Stimulated activated CD4-positive, alpha-beta T cell treated with anti-CD3 and anti-CD28 coated beads, Interleukin-15, amount 100 ng/mL, for 24 hours (primary cell): Measurements from ENCODE around the gene FAM136A.
A peak's percentile ranks its signal among the peaks of the same experiment; 100 is the strongest.
"Not testable (repeated sequence)": the region's sequence is repeated elsewhere in the genome, so short reads cannot be mapped to it uniquely, and the experiment has no call there.

ENCODE experiments used
- DNase-seq: peaks from one replicate; pipeline ENCODE4 v3.0.0-alpha.2; 2020

Gene FAM136A

GRCh38 chr2:70301344-70302194 lies at the start of gene FAM136A:
Gene FAM136A, minus strand, starts transcription at chr2:70302067. Its CDS starts 56 bp downstream, at chr2:70302011.
- peak; percentile 93 for DNase-seq

- no peak for DNase-seq
These were observed 48.2 kb upstream of the FAM136A start for GRCh38 chr2:70349921-70350685.

GRCh38 chr2:70347831-70348230 lies 46.0 kb upstream of the FAM136A start:
- no peak for DNase-seq

GRCh38 chr2:70344195-70344594 lies 42.3 kb upstream of the FAM136A start:
- no peak for DNase-seq

- DNase-seq: no peak
These were observed 39.6 kb upstream of the FAM136A start for GRCh38 chr2:70341477-70341765.

- DNase-seq: peak; percentile 37
These were observed 39.1 kb upstream of the FAM136A start for GRCh38 chr2:70340761-70341476.

- no peak for DNase-seq
These were observed 38.2 kb upstream of the FAM136A start for GRCh38 chr2:70340075-70340474.

GRCh38 chr2:70336552-70336951 lies 34.7 kb upstream of the FAM136A start:
- no peak for DNase-seq

- no peak for DNase-seq
These were observed 29.1 kb upstream of the FAM136A start for GRCh38 chr2:70331012-70331411.

- DNase-seq: no peak
These were observed 28.6 kb upstream of the FAM136A start for GRCh38 chr2:70330476-70330875.

GRCh38 chr2:70328921-70329561 lies 27.2 kb upstream of the FAM136A start:
- DNase-seq: no peak

- no peak for DNase-seq
These were observed 24.0 kb upstream of the FAM136A start for GRCh38 chr2:70325875-70326274.

GRCh38 chr2:70322518-70322917 lies 20.7 kb upstream of the FAM136A start:
- no peak for DNase-seq

GRCh38 chr2:70321370-70321769 lies 19.5 kb upstream of the FAM136A start:
- DNase-seq: no peak

GRCh38 chr2:70314640-70315039 lies 12.8 kb upstream of the FAM136A start:
- DNase-seq: no peak

GRCh38 chr2:70312560-70312959 lies 10.7 kb upstream of the FAM136A start:
- no peak for DNase-seq

GRCh38 chr2:70310899-70311298 lies 9.0 kb upstream of the FAM136A start:
- no peak for DNase-seq

GRCh38 chr2:70305531-70305930 lies 3.7 kb upstream of the FAM136A start:
- DNase-seq: no peak

- DNase-seq: no peak
These were observed 2.6 kb upstream of the FAM136A start for GRCh38 chr2:70304498-70304897.

GRCh38 chr2:70303186-70303585 lies 1.3 kb upstream of the FAM136A start:
- no peak for DNase-seq

- not testable (repeated sequence) for DNase-seq
These were observed 304 bp upstream of the FAM136A start for GRCh38 chr2:70302195-70302546.

GRCh38 chr2:70300771-70301343 lies 1.0 kb downstream of the FAM136A start:
- no peak for DNase-seq

GRCh38 chr2:70297828-70298227 lies 4.0 kb downstream of the FAM136A start:
- DNase-seq: not testable (repeated sequence)
